B cell (primary cell): Measurements from ENCODE around the gene PERCC1. TPM values are rescaled to one million over a fixed set of nuclear protein-coding genes. Genes with fewer than 3 reads are reported as not detected.

Source experiments
- ATAC-seq: fragments of 200-7000 bp; cut with Tn5 transposase; one replicate; pipeline ENCODE4 v1.10.0; 2021; ENCODE audit warnings: low read depth, mild to moderate bottlenecking, moderate number of reproducible peaks, moderate library complexity
- CTCF ChIA-PET: fragments of 350-600 bp; sonication (Branson Sonifier 250); formaldehyde crosslinking; loops from one replicate; lab custom pipeline; 2021; ENCODE audit warnings: antibody characterized with exemption, inconsistent platforms; lab: Charles Lee
- POLR2A ChIA-PET: fragments of 350-600 bp; sonication (Branson Sonifier 250); formaldehyde crosslinking; loops from one replicate; lab custom pipeline; 2021; ENCODE audit warnings: antibody characterized with exemption; lab: Charles Lee
- DNase-seq: peaks from one replicate; pipeline ENCODE4 v3.0.0; 2013
- H2AFZ ChIP-seq: 2 replicates; pipeline ENCODE4 v1.6.1; 2012; ENCODE audit warnings: mild to moderate bottlenecking, low read depth, low read length; ENCODE audit not compliant: insufficient read depth, poor library complexity, severe bottlenecking
- H3K27ac ChIP-seq, 2 donors: 1 replicate in 1 of 2; 2 replicates in 1 of 2; pipeline ENCODE4 v1.5.1; 2012 to 2013; ENCODE audit warnings: low read length in 2 of 2, mild to moderate bottlenecking in 2 of 2, moderate library complexity in 1 of 2
- H3K27me3 ChIP-seq, 4 experiments: fragments of 200-600 bp in 1 of 4; sonication (generic) in 1 of 4; replicated peaks in 1 of 4; 1 replicate in 2 of 4; 2 replicates in 2 of 4; pipeline versions ENCODE4 v1.6.1 to v1.7.0; 2013 to 2016; ENCODE audit warnings: low read length in 3 of 4, mild to moderate bottlenecking in 2 of 4, mixed read lengths in 1 of 4, moderate library complexity in 1 of 4; ENCODE audit not compliant: insufficient read depth in 4 of 4, control insufficient read depth in 3 of 4; ENCODE audit errors: control extremely low read depth in 1 of 4
- H3K36me3 ChIP-seq, 2 experiments: replicated peaks in 1 of 2; 1 replicate in 1 of 2; 2 replicates in 1 of 2; pipeline versions ENCODE4 v1.6.1 to v1.7.1; 2013; ENCODE audit warnings: low read length in 1 of 2; ENCODE audit not compliant: insufficient read depth in 2 of 2, control insufficient read depth in 1 of 2; ENCODE audit errors: control extremely low read depth in 1 of 2, extremely low read depth in 1 of 2
- H3K4me1 ChIP-seq, 2 donors: fragments of 200-600 bp in 1 of 2; sonication (generic) in 1 of 2; 1 replicate in 1 of 2; 2 replicates in 1 of 2; pipeline versions ENCODE4 v1.5.1 to v1.6.1; 2013 to 2017; ENCODE audit warnings: low read length in 2 of 2; ENCODE audit not compliant: control insufficient read depth in 2 of 2, insufficient read depth in 2 of 2
- H3K4me2 ChIP-seq: replicated peaks from 2 replicates; pipeline ENCODE3; 2012; ENCODE audit warnings: mild to moderate bottlenecking, low read depth, low read length; ENCODE audit not compliant: poor library complexity, severe bottlenecking
- H3K4me3 ChIP-seq, 5 experiments: fragments of 200-600 bp in 1 of 5; sonication (generic) in 1 of 5; 1 replicate in 3 of 5; 2 replicates in 2 of 5; pipeline versions ENCODE4 v1.5.1 to v1.7.0; 2011 to 2016; ENCODE audit warnings: low read length in 4 of 5, mild to moderate bottlenecking in 4 of 5, low read depth in 2 of 5, control low read depth in 1 of 5, moderate library complexity in 1 of 5; ENCODE audit not compliant: insufficient read depth in 1 of 5; ENCODE audit errors: control extremely low read depth in 1 of 5, extremely low read depth in 1 of 5
- H3K79me2 ChIP-seq: fragments of 200-600 bp; sonication (generic); one replicate; pipeline ENCODE4 v1.6.0; 2016; ENCODE audit warnings: low read length; ENCODE audit not compliant: control insufficient read depth, insufficient read depth
- H3K9ac ChIP-seq: fragments of 200-600 bp; sonication (generic); 2 replicates; pipeline ENCODE4 v1.6.1; 2017; ENCODE audit warnings: mild to moderate bottlenecking, low read length, moderate library complexity
- H3K9me3 ChIP-seq, 3 donors: one replicate each; pipeline versions ENCODE4 v1.6.1 to v1.7.1; 2013; ENCODE audit warnings: low read length in 2 of 3; ENCODE audit not compliant: control insufficient read depth in 2 of 3, insufficient read depth in 1 of 3; ENCODE audit errors: control extremely low read depth in 1 of 3
- H4K20me1 ChIP-seq: 2 replicates; pipeline ENCODE4 v1.6.0; 2012; ENCODE audit warnings: mild to moderate bottlenecking, low read length; ENCODE audit not compliant: insufficient read depth, control insufficient read depth, poor library complexity, severe bottlenecking
- H3K27ac Mint-ChIP-seq: one replicate; pipeline ENCODE4 v1.8.0; 2021; ENCODE audit warnings: mixed read lengths
- H3K27me3 Mint-ChIP-seq: one replicate; pipeline ENCODE4 v1.8.0; 2021; ENCODE audit warnings: mixed read lengths
- H3K4me1 Mint-ChIP-seq: one replicate; pipeline ENCODE4 v1.8.0; 2021; ENCODE audit warnings: mixed read lengths
- H3K4me3 Mint-ChIP-seq: one replicate; pipeline ENCODE4 v1.8.0; 2021; ENCODE audit warnings: mixed read lengths
- H3K9me3 Mint-ChIP-seq: one replicate; pipeline ENCODE4 v1.8.0; 2022; ENCODE audit warnings: mixed read lengths; ENCODE audit not compliant: insufficient read depth
- CTCF ChIP-seq: fragments of 200-600 bp; IDR thresholded peaks from one replicate; pipeline ENCODE4 v1.8.0; 2022; ENCODE audit warnings: antibody characterized with exemption, mild to moderate bottlenecking
- EZH2 ChIP-seq: IDR thresholded peaks from 2 replicates; pipeline ENCODE4 v1.6.1; 2012; ENCODE audit warnings: borderline replicate concordance, low read depth, mild to moderate bottlenecking, moderate library complexity, low read length; ENCODE audit not compliant: insufficient read depth, poor library complexity, severe bottlenecking
- WGBS: methylation state at CpG from one replicate; pipeline ENCODE4 v1.1.5; 2013; ENCODE audit warnings: missing lambda C conversion rate; ENCODE audit not compliant: insufficient coverage; 5-methylcytosine and 5-hydroxymethylcytosine counted together
- intact Hi-C: fragments of 100-400 bp; cut with micrococcal nuclease; formaldehyde crosslinking; loops from one replicate; pipeline ENCODE4 v1.10.0; 2022
- polyA plus RNA-seq: library from polyadenylated mRNA; depleted of rRNA; stranded (reverse); fragments of >200 nt; gene quantifications from 2 replicates; pipeline ENCODE4 v1.2.3, GENCODE V29; 2012
- total RNA-seq, 2 donors: library from RNA; stranded (reverse); fragments of 120-200 nt in 1 of 2; gene quantifications; 1 replicate in 1 of 2; 2 replicates in 1 of 2; pipeline versions ENCODE4 v1.2.3 to v1.2.4, GENCODE V29; 2013 to 2022

Gene PERCC1
- total and polyA plus RNA-seq, 2 donors (not counting 1 experiment from before 2014, with no cell fraction given), result 0.46 to 0.64 TPM

DNA sequence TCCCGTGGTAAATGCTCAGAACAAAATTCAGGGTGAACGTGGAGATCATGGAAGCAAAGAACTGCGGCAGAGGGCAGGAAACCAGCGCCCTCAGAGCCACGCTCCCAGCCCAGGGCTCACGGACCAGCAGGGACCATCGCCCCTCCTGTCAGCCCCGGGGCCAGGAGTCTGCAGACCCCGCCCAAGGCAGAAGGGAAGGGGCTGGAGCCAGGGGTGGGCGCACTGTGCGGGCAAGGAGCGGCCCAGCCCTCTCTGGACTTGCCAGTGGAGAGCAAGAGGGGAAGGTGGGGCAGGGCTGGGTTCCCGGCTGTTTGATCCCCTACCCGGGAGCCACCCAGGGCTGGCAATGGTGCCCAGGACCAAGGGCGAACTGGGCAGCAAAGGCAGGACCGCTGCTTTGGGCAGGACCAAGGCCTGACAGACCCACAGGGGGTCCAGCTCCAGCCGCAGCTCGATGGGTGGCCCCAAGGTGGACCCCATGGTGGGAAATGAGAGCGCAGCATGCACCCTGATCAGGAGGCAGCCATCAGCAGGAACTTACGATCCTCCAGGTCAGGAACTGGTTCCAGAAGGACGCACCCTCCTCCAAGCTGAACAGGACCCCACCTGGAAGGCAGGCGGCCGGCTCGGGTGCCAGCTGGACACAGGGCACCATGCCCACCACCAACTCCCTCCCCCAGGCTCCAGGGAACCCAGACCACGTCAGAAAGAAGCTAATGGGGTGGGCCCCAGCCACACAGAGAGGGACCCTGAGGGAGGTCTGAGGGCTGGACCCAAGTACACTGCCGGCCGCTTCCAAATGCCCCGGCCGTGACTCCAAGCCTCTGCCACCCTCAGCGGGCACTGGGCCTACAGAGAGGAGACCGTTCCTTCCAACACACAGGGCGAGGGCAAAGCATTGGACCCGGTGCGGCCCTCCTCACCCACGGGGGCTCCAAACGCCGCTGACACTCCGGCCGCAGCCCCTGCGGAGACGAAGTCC, 24.6 kb downstream of the PERCC1 start:
- Histone ChIP-seq H3K9me3 (no peaks in the 10 kb centered on the region), H3K4me2 (no peak overlapping the region), H4K20me1 (no peaks in the 10 kb centered on the region), H3K4me1 (peaks cover 31 to 34% of the 10 kb centered on the region in 2 donors), H3K27me3 (no peaks in the 10 kb centered on the region), H3K27ac (no peak overlapping the region), H3K36me3 (peaks cover 0 to 76% of the 10 kb centered on the region in 2 experiments), H3K4me3 (no peak overlapping the region), H3K9ac (no peak overlapping the region), H3K79me2 (peaks cover 58% of the 10 kb centered on the region), H2AFZ (no peak overlapping the region)
- no peak for ATAC-seq
- POLR2A ChIA-PET, result no interaction called here
- 97% methylated on average over 37 of the region's 41 CpGs for WGBS
- TF ChIP-seq EZH2, result no peak
- TF ChIP-seq CTCF, result no peak
- peaks cover 24% of the 10 kb centered on the region for H3K4me1 Mint-ChIP-seq
- no peak overlapping the region for H3K4me3 Mint-ChIP-seq
- DNase-seq, result no peak
- intact Hi-C loops, result no loop called here
- no peak overlapping the region for H3K27ac Mint-ChIP-seq
- H3K27me3 Mint-ChIP-seq, result no peaks in the 10 kb centered on the region
- H3K9me3 Mint-ChIP-seq, result no peaks in the 10 kb centered on the region
- CTCF ChIA-PET, result no interaction called here

- H3K4me1 Mint-ChIP-seq, result peaks cover 28% of the 10 kb centered on the region
- DNase-seq (no peak), ATAC-seq (no peak)
These were observed 26.1 kb downstream of the PERCC1 start for GRCh38 chr16:1456951-1457350.

More at GRCh38 chr16:1456951-1457350, 26.1 kb downstream of the PERCC1 start:
- H3K27me3 Mint-ChIP-seq, result no peaks in the 10 kb centered on the region
- no peaks in the 10 kb centered on the region for H3K27me3 ChIP-seq
- no peak overlapping the region for H2AFZ ChIP-seq
- no peaks in the 10 kb centered on the region for H3K9me3 Mint-ChIP-seq
- H3K4me3 Mint-ChIP-seq, result no peak overlapping the region
- peak overlapping the region in 1 of 5 experiments; percentile 38 for H3K4me3 ChIP-seq
- no peaks in the 10 kb centered on the region for H4K20me1 ChIP-seq
- H3K79me2 ChIP-seq, result peaks cover 73% of the 10 kb centered on the region
- H3K4me1 ChIP-seq, result peaks cover 31 to 34% of the 10 kb centered on the region in 2 donors
- H3K27ac Mint-ChIP-seq, result no peak overlapping the region
- no peak overlapping the region for H3K9ac ChIP-seq
- 86% methylated on average over 16 of the region's 16 CpGs for WGBS
- intact Hi-C loops, result no loop called here
- H3K36me3 ChIP-seq, result peaks cover 0 to 76% of the 10 kb centered on the region in 2 experiments
- TF ChIP-seq CTCF, result no peak
- TF ChIP-seq EZH2, result no peak
- H3K27ac ChIP-seq, result peak overlapping the region in 1 of 2 donors; percentile 98
- H3K4me2 ChIP-seq, result peak overlapping the region; percentile 70
- H3K9me3 ChIP-seq, result peaks cover 0 to 3% (median 0%) of the 10 kb centered on the region in 3 donors
- CTCF ChIA-PET, result interaction anchor here (0.8 kb wide), 1 partner anchor 11 kb away, joined by 3 read pairs; no protein-coding TSS in a partner anchor
- POLR2A ChIA-PET, result no interaction called here
